ENCODE measurements around the gene SAC3D1.

DNA sequence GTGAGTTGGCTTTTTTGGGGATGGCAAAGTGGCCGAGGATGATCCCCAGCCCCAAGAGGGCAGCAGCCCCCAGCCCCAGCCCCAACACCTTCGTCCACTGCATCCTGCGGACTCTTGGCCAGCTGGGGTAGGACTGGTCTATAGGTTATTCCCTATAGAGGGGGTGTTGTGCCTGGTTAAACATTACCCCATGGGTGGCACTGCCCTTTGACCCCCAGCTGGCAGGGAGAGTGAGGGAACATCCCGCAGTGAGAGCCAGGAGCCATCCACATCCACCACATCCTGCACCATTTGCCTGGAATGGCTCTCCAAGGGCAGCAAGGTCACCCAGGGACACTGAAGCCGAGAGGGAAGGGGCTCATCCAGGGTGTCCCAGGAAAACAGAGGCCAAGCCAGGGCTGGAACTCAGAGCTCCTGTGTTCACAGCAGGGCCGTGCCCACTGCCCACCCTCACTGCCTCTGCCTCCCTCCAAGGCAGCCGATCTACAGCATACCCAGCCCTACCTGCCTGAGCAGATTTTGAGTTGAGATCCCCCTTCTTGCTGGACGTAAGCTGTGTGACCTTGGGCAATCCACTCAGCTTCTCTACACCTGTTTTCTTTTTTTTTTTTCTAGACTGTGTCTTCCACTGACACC, 17.5 kb downstream of the SAC3D1 start, which contains the start of gene NAALADL1:
- TF ChIP-seq CTCF (IDR thresholded peaks at IDR 0.05) (no peak), MAX (IDR thresholded peaks at IDR 0.05) (no peak), POLR2A (IDR thresholded peaks at IDR 0.05; ENCODE audit: low read length) (no peak)
